Dedifferentiated amniotic fluid mesenchymal stem cell (primary cell): Measurements from ENCODE around the gene SLC9A4.
"Not testable (repeated sequence)": the region's sequence is repeated elsewhere in the genome, so short reads cannot be mapped to it uniquely, and the experiment has no call there.

Experiments
- DNase-seq: peaks from one replicate; pipeline ENCODE4 v3.0.0-alpha.2; 2016; ENCODE audit errors: extremely low spot score

SLC9A4 gene

DNA sequence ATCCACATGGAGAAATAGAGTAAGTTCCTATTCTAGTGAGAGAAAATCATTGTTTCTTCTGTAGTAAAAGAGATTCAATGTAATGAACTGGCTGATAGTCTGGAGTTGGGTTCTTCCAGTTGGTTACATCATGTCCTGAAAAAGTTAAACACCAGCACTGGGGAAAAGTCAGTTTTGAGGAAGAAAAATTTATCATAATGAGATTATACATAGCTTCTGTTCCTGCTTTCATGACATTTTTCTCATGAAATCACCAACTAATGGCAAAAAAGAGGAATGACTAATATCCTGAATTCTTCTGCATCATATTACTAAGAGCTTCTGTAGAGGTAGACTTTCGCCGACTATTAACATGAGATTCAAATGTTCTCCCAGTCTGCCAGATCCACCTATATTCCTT, 77.1 kb downstream of the SLC9A4 start:
- DNase-seq = no peak

DNA sequence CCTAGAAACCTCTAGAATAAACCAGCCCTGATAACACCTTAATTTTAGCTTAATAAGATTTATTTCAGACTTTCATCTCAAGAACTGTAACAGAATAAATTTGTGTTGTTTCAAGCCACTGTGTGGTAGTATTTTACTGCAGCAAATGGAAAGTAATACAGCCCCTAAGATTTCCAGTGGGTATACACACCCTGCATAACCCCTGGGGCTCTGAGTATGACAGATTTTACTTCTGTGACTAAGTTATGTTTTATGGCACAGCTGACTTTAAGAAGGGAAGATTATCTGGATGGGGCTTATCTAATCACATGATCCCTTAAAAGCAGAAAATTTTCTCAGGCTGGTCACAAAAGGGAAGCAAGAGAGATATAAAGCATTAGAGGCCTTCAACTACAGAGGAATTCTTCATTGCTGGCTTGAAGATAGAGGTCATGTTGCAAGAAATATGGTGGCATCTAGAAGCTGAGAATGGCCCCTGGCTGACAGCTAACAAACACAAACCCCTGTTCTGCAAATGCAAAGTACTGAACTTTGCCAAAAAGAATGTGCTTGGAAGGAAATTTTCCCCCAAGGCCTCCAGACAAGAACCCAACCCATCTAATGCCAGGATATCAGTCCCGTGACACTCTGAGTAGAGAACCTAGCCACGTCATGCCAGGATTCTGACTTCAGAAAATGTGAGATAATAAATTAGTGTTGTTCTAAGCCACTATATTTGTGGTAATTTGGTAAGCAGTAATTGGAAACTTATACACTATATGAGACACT, 78.5 kb downstream of the SLC9A4 start:
- DNase-seq = no peak

DNA sequence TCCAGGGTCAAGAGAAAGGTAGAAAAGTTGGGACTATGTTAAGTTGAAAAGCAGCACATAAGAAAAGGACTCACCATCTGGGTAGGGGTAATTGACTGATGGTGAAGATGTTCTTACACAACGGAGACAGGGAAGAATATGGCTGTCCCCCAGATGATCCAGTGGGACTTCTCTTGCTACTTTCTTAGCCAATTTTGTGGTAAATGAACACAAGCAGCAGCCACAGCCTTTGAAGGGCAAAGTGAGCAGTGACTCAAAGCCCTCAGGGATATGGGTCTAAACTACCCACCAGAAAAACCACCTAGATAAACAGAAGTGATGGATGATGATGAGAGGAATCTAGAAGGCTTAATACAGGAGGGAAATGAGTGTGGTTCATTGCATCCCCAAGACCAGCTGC, 80.6 kb downstream of the SLC9A4 start:
- no peak for DNase-seq

DNA sequence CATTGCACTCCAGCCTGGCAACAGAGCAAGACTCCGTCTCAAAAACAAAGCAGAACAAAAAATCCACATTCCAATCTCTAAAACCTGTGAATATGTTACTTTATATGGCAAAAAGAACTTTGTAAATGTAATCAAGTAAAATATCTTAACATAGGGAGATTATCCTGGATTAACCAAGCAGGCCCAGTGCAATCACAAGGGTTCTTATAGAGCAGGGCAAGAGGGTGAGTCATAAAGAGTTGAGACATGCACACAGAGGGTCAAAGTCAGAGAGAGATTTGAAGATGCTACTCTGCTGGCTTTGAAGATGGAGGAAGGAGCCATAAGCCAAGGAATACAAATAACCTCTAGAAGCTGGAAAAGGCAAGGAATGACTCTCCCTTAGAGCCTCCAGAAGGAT, 85.4 kb downstream of the SLC9A4 start:
- no peak for DNase-seq

DNA sequence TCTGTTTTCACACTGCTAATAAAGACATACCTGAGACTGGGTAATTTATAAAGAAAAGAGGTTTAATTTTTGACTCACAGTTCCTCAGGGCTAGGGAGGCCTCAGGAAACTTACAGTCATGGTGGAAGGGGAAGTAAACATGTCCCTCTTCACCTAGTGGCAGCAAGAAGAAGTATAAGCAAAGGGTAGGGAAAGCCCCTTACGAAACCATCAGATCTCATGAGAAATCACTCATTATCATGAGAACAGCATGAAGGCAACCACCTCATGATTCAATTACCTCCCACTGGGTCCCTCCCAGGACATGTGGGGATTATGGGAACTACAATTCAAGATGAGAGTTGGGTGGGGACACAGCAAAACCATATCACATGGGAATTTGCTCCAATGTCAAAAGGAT, 89.5 kb downstream of the SLC9A4 start:
- DNase-seq = not testable (repeated sequence)

DNA sequence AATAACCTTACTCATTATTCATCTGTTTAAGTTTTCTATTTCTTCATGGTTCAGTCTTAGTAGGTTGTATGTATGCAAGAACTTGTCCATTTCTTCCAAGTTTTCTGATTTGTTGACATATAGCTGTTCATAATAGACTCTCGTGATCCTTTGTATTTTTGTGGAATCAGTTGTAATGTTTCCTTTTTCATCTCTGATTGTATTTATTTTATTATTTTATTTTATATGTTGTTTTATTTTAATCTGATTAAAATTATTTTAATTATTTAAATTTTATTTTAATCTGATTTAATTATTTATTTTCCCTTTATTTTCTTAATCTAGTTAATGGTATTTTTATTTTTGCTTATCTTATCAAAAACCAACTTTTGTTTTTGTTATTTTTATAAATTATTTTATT, 102.9 kb downstream of the SLC9A4 start:
- no peak for DNase-seq

DNA sequence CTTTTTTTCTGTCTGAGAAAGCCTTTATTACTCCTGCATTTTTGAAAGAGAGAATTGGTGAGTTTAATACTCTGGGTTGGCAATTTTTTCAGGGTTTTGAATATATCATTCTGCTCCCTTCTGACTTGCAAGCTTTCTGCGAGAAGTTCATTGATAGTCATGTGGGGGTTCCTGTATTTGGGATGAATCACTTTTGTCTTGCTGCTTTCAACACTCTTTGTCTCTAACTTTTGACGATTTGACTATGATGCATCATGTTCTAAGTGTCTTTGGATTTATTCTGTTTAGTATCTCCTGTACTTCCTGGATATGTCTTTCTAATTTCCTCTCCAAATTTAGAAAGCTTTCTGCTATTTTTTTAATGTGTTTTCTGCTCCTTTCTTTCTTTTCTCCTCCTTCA, 105.3 kb downstream of the SLC9A4 start:
- no peak for DNase-seq

DNA sequence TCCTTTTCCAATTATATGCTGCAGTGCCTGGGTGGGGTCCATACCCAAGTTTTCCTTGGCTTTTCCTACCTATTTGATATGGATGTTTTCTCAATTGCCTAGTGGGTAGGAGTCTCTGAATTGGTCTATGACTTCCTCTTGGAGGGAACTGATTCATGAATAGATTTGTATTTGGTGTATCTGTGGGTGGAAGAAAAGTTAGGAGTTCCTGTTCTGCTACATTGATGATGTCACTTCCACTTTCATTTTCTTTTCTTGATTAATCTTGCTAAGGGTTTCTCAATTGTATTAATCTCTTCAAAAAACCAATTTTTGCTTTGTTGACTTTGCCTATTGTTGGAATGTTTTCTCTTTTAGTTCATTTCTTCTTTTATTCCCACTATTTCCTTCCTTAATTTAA, 108.9 kb downstream of the SLC9A4 start:
- DNase-seq = no peak

DNA sequence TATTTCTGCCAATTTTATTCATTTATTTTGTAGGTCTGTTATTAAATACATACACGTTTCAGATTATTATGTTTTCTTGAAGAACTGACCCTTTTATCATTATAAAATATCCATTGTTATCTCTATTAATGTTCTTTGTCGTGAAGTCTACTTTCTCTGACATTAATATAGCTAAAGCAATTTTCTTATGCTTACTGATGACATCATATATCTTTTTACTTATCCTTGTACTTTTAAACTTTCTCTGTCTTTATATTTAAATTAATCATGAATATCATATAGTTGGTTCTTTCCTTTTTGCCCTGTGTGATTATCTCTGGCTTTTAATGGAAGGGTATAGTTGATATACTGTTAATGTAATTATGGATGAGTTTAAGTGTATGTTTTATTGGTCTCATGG, 109.8 kb downstream of the SLC9A4 start:
- DNase-seq = no peak
